ENCODE measurements around the gene ADAMTS1.

- TF ChIP-seq, protein P1, sequence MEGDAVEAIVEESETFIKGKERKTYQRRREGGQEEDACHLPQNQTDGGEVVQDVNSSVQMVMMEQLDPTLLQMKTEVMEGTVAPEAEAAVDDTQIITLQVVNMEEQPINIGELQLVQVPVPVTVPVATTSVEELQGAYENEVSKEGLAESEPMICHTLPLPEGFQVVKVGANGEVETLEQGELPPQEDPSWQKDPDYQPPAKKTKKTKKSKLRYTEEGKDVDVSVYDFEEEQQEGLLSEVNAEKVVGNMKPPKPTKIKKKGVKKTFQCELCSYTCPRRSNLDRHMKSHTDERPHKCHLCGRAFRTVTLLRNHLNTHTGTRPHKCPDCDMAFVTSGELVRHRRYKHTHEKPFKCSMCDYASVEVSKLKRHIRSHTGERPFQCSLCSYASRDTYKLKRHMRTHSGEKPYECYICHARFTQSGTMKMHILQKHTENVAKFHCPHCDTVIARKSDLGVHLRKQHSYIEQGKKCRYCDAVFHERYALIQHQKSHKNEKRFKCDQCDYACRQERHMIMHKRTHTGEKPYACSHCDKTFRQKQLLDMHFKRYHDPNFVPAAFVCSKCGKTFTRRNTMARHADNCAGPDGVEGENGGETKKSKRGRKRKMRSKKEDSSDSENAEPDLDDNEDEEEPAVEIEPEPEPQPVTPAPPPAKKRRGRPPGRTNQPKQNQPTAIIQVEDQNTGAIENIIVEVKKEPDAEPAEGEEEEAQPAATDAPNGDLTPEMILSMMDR (conservative IDR thresholded peaks at IDR 0.05; ENCODE audit: low read length), result peak; percentile 55
- no peak for TF ChIP-seq EZH2phosphoT487 (IDR thresholded peaks at IDR 0.05; ENCODE audit: borderline replicate concordance)
Observed at GRCh38 chr21:26881504-26882228, 36.5 kb upstream of the ADAMTS1 start.
